ENCODE data around the gene ERFL.

DNA sequence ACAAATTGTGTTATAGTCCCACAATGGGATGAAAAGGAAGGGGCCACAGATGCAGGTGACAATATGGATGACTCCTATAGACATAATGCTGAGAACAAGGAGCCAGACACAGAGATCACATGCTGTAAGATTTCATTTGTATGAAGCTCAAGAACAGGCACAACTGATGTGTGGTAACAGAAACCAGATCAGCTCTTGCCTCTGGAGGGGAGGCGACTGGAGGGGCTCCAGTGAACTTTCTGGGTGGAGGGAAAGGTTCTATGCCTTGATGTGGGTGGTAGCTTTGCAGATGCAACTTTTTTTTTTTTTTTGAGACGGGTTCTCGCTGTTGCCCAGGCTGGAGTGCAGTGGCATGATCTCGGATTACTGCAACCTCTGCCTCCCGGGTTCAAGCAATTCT is 36.9 kb upstream of the ERFL start:
- TF ChIP-seq, protein P1, sequence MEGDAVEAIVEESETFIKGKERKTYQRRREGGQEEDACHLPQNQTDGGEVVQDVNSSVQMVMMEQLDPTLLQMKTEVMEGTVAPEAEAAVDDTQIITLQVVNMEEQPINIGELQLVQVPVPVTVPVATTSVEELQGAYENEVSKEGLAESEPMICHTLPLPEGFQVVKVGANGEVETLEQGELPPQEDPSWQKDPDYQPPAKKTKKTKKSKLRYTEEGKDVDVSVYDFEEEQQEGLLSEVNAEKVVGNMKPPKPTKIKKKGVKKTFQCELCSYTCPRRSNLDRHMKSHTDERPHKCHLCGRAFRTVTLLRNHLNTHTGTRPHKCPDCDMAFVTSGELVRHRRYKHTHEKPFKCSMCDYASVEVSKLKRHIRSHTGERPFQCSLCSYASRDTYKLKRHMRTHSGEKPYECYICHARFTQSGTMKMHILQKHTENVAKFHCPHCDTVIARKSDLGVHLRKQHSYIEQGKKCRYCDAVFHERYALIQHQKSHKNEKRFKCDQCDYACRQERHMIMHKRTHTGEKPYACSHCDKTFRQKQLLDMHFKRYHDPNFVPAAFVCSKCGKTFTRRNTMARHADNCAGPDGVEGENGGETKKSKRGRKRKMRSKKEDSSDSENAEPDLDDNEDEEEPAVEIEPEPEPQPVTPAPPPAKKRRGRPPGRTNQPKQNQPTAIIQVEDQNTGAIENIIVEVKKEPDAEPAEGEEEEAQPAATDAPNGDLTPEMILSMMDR (IDR thresholded peaks at IDR 0.05) = no peak
- TF ChIP-seq POLR2A (IDR thresholded peaks at IDR 0.05) = no peak
- TF ChIP-seq POLR2AphosphoS5 (IDR thresholded peaks at IDR 0.05; ENCODE audit: insufficient read depth in 1 of 2, low read depth in 1 of 2) = no peak
